GM12874 (cell line): ENCODE data around the gene EPB41L5.

Experiments used
- CTCF ChIP-seq: IDR thresholded peaks from 2 replicates; pipeline ENCODE4 v1.5.1; 2011; ENCODE audit warnings: low read depth, mild to moderate bottlenecking, control low read depth, low read length, moderate library complexity; ENCODE audit not compliant: insufficient read depth

EPB41L5 gene

GRCh38 chr2:120094795-120095194, 81.9 kb downstream of the EPB41L5 start:
- TF ChIP-seq CTCF: no peak

GRCh38 chr2:120100627-120101026, 87.8 kb downstream of the EPB41L5 start:
- TF ChIP-seq CTCF: no peak

GRCh38 chr2:120103723-120104467, 91.0 kb downstream of the EPB41L5 start:
- TF ChIP-seq CTCF: no peak

GRCh38 chr2:120104772-120105171, 91.9 kb downstream of the EPB41L5 start:
- no peak for TF ChIP-seq CTCF

- no peak for TF ChIP-seq CTCF
These were observed 92.5 kb downstream of the EPB41L5 start for GRCh38 chr2:120105360-120105759.

- TF ChIP-seq CTCF: no peak
These were observed 95.2 kb downstream of the EPB41L5 start for GRCh38 chr2:120108049-120108448.

- TF ChIP-seq CTCF: no peak
These were observed 95.9 kb downstream of the EPB41L5 start for GRCh38 chr2:120108749-120109148.
